Suprapubic skin (tissue), 3 donors: ENCODE data around the gene IGLON5.

Experiments used
- POLR2A ChIP-seq, 2 donors: fragments of 450-650 bp; IDR thresholded peaks; one replicate each; pipeline ENCODE4 v1.6.1; 2017; ENCODE audit warnings: antibody characterized with exemption in 2 of 2, mild to moderate bottlenecking in 2 of 2, moderate library complexity in 2 of 2
- TF ChIP-seq, protein P1 (sequence below), 2 donors: fragments of 200-600 bp in 1 of 2; fragments of 450-650 bp in 1 of 2; sonication (generic) in 1 of 2; IDR thresholded peaks; one replicate each; pipeline ENCODE4 v1.5.1; 2016 to 2019; ENCODE audit warnings: antibody characterized with exemption in 2 of 2, mild to moderate bottlenecking in 1 of 2, moderate library complexity in 1 of 2

- no peak for TF ChIP-seq POLR2A (IDR thresholded peaks at IDR 0.05)
- TF ChIP-seq, protein P1, sequence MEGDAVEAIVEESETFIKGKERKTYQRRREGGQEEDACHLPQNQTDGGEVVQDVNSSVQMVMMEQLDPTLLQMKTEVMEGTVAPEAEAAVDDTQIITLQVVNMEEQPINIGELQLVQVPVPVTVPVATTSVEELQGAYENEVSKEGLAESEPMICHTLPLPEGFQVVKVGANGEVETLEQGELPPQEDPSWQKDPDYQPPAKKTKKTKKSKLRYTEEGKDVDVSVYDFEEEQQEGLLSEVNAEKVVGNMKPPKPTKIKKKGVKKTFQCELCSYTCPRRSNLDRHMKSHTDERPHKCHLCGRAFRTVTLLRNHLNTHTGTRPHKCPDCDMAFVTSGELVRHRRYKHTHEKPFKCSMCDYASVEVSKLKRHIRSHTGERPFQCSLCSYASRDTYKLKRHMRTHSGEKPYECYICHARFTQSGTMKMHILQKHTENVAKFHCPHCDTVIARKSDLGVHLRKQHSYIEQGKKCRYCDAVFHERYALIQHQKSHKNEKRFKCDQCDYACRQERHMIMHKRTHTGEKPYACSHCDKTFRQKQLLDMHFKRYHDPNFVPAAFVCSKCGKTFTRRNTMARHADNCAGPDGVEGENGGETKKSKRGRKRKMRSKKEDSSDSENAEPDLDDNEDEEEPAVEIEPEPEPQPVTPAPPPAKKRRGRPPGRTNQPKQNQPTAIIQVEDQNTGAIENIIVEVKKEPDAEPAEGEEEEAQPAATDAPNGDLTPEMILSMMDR (IDR thresholded peaks at IDR 0.05), result no peak
These were observed 60.7 kb downstream of the IGLON5 start for GRCh38 chr19:51372021-51372648.
